GM19395 (cell line): Measurements from ENCODE around the gene PLPP4.
"Not testable (repeated sequence)": the region's sequence is repeated elsewhere in the genome, so short reads cannot be mapped to it uniquely, and the experiment has no call there.

Experiments used
- ATAC-seq: cut with Tn5 transposase; IDR thresholded peaks from one replicate; pipeline ENCODE4 v1.9.1; 2021; ENCODE audit warnings: mild to moderate bottlenecking, moderate library complexity; ENCODE audit not compliant: unreplicated experiment

The PLPP4 gene

GRCh38 chr10:120485946-120486345, 28.9 kb downstream of the PLPP4 start:
- ATAC-seq, result no peak

- no peak for ATAC-seq
Measured at GRCh38 chr10:120486671-120487205, 29.7 kb downstream of the PLPP4 start.

GRCh38 chr10:120490288-120490687, 33.3 kb downstream of the PLPP4 start:
- ATAC-seq, result no peak

DNA sequence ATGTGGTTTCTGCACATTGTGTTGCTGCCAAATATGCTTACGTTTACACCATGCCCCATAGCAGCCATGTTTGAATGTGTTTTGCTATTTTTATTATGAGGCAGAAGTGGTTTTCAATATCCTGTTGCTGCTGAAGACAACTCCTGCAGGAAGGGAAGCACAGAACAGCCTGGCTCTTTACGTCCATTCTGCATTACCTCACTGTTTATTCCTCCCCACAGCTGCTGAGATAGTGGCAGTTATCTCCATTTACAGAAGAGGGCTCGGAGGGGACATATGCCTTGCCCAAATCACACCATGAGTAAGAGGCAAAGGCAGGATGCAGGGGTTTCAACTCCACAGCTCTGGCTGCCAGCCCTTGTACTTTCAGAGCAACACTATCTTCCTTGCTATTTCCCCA, 35.3 kb downstream of the PLPP4 start:
- ATAC-seq, result no peak

- ATAC-seq, result peak; percentile 70
Measured at GRCh38 chr10:120493411-120494312, 36.6 kb downstream of the PLPP4 start.

DNA sequence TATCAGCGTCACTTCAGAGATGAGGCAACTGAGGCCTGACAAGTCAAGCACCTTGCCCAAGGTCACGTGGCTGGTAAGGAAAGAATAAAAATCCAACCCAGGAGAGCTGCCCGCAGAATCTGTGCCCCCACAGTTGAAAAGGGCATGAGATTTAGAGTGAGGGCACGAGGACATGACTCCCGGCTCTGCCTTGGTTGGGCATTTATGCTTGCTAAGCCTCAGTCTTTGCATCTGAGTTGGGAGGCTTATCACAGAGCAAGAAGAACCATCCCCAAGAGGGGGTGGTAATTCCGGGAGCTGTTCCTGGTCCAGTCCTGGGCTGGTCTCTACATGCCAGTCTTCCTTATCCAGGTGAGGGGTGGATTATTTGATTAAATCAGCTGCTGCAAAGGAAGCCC, 37.3 kb downstream of the PLPP4 start:
- no peak for ATAC-seq

DNA sequence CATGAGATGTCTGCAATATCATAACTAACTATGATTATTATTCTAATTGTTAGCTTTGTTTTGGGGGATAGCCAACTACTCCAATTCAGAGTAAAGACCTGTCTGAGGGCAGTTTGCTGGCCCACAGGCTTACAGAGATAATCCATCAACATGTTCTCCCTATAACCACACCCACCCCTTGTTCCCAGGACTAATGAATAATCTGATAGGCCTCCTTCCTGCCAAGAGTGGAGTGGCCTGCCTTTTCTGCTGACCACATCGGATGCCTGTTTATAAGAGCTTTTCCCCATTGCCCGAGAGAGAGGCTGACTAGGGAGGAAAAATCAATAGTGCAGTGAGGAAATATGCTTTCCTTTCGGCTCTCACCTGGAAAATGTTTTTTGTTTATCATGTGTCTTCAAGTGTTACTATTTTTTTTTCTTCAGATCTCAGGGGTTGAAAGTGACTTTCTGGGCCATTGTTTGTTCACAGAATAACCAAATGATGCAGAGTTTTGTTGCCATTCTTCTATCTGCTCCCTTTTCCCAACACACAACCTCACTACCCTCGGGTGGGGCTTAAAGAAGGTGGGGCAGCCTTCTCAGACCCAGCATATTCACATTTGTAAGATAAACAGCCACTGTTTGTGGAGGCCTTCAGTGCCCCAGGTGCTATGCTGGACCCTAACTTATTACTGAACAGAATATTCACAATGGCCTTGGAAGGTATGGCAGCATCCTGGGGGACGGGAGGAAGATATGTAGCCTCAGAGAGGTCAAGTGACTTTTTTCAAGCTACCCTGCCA, 38.4 kb downstream of the PLPP4 start:
- no peak for ATAC-seq

DNA sequence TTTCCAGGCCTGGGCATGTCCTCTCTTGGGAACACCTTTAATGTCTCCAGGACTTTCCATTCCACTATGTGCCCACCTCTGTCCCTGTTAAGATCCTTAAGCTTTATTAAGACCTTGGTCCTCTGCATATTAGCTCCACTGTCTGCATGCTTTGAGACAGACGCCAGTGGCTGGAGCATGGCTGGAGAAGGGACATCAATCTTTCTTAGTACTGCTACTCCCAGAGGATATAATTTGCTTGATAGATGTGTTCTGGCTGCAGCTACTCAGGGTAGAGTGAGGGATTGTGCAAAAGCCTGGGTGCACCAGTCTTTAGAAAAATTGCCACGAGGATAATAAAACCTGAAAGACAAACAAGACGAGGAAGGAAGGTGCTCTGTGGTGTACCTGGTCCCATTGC, 42.9 kb downstream of the PLPP4 start:
- no peak for ATAC-seq

DNA sequence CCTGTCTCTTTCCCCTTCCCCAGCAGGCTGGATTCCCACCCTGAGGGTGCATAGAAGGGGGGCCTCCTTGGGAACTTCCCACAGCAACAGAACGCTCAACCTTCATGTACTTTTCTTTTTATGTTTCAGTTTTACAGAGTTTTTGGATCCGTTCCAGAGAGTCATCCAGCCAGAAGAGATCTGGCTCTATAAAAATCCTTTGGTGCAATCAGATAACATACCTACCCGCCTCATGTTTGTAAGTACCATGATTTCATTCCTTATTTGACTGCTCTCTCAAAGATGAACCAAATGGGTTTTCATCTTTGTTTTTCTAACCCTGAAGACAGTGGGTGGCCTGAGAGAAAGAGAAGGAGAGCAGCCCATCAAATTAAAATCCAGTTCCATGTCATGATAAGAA, 46.7 kb downstream of the PLPP4 start:
- ATAC-seq, result no peak

DNA sequence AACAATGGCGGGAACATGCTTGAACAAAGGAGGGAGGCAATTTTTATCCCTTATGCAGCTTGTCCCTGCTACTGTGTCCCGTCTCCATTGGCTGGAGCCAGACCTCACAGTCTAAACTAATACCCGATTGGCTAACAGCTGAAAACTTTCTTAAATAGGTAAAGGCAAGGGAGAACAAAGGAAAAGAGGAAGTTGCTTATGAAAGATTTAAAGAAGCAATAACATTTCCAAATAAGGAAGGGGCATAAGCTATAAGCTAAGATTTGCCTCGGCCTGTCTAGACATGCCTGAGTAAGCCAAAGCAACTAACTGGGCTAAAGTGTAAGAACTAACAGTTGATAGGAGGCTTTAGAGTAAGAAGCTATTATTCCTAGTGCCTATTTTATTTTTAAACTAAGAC, 47.2 kb downstream of the PLPP4 start:
- ATAC-seq, result not testable (repeated sequence)

DNA sequence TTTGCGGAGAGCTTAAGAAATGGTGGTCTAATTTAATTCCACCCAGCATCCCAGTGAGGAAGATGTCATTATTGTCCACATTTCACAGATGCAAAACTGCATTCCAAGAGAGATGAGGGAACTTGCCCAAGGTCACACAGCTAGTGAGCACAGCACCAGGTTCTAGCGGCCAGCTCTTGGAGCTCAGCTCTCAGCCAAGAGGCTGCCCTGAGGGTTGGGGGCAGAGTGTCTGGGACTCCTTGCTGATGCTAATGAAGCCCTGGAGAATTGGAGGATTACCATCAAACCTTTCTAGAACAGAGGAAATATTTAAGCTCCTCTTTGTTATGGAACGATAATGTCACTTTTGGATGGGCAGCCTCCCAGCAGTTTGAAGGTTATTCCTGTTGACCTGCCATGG, 48.0 kb downstream of the PLPP4 start:
- ATAC-seq, result no peak

DNA sequence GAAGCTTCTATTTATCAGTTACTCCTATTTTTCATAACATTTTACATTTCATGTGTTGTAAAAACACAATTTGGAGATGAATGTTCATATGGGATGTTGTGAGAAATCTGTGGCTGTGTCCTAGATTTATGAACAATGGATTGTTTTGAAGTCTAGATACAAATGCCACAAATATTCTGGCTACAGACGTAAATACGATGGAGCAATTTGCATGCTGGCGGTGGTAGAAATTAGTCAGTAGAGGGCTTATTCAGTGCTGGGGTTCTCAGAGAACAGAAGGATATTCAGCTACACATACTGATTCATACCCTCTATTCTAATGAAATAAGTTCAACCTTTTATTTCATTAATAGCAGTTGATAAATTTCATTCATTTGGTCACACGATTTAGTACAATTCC, 48.8 kb downstream of the PLPP4 start:
- ATAC-seq, result no peak

DNA sequence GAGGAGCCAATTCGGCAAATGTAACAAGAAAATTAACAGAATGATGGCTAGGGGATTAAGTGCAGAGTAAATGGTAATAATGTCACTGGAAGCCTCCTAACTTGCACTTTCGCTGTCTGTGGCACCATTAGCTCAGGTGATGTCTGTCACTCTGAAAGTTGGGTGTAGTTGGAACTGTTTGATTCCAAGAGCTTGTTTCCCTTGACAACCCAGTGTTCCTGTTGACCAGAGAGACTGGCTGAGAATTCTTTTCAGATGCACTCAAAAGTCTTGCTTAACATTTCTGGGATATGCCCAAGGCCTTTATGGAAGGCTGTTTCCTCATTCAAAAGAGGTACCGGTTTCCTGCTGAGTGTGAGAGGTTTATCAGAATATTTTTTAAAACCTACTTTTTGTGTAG, 49.6 kb downstream of the PLPP4 start:
- no peak for ATAC-seq

GRCh38 chr10:120507175-120507574, 50.1 kb downstream of the PLPP4 start:
- no peak for ATAC-seq

GRCh38 chr10:120507651-120508050, 50.6 kb downstream of the PLPP4 start:
- no peak for ATAC-seq

DNA sequence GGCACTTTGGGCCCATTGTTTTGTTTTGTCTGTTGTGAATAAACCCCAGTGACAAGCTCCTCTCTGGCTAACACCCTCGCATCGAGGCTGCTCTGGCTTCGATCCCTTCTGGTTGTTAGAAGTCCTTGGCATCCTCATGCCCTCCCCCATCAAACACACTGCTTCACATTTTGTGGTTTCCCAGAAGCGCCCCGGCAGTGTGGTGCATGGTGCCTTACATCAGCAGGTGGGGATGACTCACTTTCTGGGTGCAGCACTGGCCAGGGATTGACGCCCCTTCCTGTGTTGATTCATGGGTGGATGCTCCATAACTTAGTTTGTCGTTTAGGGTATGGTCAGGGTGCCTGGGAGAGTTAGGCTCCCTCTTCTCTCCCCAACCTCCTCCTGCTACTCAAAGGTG, 51.4 kb downstream of the PLPP4 start:
- no peak for ATAC-seq

- no peak for ATAC-seq
Measured at GRCh38 chr10:120508966-120509365, 51.9 kb downstream of the PLPP4 start.

GRCh38 chr10:120511165-120511564, 54.1 kb downstream of the PLPP4 start:
- ATAC-seq, result no peak

- ATAC-seq, result no peak
Measured at GRCh38 chr10:120513307-120513796, 56.3 kb downstream of the PLPP4 start.

DNA sequence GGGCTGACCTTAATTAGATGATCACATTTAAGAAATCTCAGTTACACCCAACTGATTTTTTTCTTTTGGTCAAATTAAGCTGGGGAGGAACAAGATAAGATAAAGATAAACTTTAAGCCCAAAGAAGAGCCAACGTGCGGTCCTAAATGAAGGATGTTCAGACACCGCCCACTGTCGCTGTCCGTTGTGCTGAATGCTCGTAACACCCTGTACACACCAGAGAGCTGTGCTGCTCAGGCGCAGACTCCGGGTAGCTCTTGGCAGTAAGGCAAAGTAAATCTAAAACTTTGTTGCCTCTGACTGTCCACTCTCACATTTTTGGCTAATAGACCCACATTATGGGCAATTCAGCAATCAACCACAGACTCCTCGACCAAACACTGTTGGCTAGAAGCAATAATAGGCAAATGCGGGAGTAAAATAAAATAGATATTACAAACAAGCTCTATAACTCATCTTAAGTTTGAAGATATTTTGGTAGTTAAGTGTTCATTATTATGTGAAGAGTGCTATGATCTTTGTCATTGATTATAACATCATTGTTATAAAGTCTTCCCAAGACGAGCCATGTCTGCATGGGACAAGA, 57.1 kb downstream of the PLPP4 start:
- ATAC-seq, result no peak

DNA sequence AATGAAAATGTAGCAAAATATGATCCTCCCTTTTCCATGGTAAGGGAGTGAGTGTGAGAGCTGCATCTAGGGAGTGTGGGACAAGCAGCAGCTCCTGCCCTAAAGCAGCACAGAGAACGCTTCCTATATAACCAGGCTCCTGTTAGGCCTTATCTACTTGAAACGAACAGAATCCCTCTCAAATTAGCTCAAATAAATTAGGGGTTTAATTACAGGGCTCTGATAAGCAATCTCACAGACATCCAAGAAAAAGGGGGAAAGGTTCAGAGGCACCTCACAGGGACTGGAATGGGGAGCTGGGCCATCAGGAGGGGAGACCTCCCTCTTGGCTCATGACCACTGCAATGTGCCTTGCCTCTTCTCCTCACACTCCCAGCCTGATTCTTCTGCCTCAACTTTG, 57.9 kb downstream of the PLPP4 start:
- ATAC-seq, result no peak
